Esophagus (tissue), 2 donors: ENCODE data around the gene SUMF1. TPM values are rescaled to one million over a fixed set of nuclear protein-coding genes. Genes with fewer than 3 reads are reported as not detected.

ENCODE experiments used
- H3K27ac ChIP-seq, 2 donors: one replicate each; pipeline ENCODE4 v1.5.1; 2013; ENCODE audit warnings: low read depth in 2 of 2, mild to moderate bottlenecking in 2 of 2, inconsistent platforms in 1 of 2, low read length in 1 of 2, moderate library complexity in 1 of 2
- H3K27me3 ChIP-seq, 2 donors: one replicate each; pipeline ENCODE4 v1.6.1; 2013; ENCODE audit warnings: low read length in 2 of 2, control low read depth in 1 of 2, mild to moderate bottlenecking in 1 of 2; ENCODE audit not compliant: insufficient read depth in 2 of 2, control insufficient read depth in 1 of 2
- H3K36me3 ChIP-seq, 2 donors: one replicate each; pipeline ENCODE4 v1.6.1; 2013; ENCODE audit warnings: low read length in 1 of 2; ENCODE audit not compliant: control insufficient read depth in 2 of 2, insufficient read depth in 2 of 2
- H3K4me1 ChIP-seq, 2 donors: one replicate each; pipeline ENCODE4 v1.6.1; 2013; ENCODE audit warnings: low read length in 1 of 2; ENCODE audit not compliant: control insufficient read depth in 2 of 2, insufficient read depth in 2 of 2
- H3K4me3 ChIP-seq, 2 donors: one replicate each; pipeline ENCODE4 v1.5.1; 2013; ENCODE audit warnings: low read length in 2 of 2, mild to moderate bottlenecking in 2 of 2, low read depth in 1 of 2, moderate library complexity in 1 of 2
- H3K9me3 ChIP-seq, 2 donors: one replicate each; pipeline ENCODE4 v1.6.1; 2013; ENCODE audit warnings: mild to moderate bottlenecking in 2 of 2, low read depth in 1 of 2, low read length in 1 of 2, moderate library complexity in 1 of 2; ENCODE audit not compliant: control insufficient read depth in 2 of 2, insufficient read depth in 1 of 2
- WGBS, 2 donors: extraction: QIAGEN DNeasy Blood & Tissue Kit; methylation state at CpG; one replicate each; pipeline ENCODE4 v1.1.7; 2013; 5-methylcytosine and 5-hydroxymethylcytosine counted together
- polyA plus RNA-seq, 2 donors: library from polyadenylated mRNA; stranded (reverse); fragments of 200-250 nt; gene quantifications; one replicate each; pipeline ENCODE4 v1.2.3, GENCODE V29; 2013
- donor health status: healthy with polysubstance abuse.
- donor health status: Bipolar disorder and iron deficiency.

The SUMF1 gene
- polyA plus RNA-seq, 2 donors, result 14.3 to 21.6 TPM

DNA sequence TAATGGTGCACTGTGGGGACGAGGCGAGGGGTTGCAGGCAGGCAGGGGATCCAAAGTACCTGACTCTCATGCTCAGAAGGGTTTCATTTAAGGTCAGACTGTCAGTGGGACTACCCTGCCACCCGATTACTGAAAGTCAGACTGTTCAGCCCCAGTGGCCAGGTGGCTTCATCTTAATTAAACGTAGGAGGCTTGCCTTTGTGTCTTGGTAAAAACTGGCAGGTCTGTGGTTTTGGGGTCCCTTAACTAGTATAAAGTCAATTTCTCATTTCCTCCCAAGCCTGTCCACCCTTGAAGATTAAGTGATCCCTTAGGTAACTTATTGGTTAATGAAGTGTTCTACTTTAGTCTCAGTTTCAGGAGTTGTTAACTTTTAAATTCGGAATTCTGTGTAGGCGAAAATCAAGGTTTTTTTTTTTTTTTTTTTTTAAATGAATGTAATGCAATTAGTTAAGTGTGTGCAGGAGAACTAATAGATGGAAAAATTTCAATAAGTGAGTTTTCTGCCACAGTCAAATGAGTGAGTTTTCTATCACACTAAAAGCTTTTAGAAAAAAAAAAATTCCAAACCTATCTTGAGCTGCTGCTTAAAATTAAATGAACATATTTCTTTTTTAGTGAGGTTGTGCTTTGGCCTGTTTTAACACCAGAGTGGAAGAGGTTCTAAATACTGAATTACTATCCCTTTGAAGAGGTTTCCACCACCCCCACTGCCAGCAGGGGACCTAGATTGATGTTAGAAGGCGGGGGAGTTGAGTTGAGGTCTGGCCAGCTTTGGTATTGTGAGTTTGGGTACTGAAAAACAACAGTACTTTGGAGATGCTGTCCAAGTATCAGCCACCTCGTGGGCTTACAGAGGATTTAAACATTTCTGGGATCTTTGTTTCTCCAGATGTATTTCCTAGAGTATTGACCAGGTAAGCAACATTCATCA is 41.2 kb upstream of the SUMF1 start:
- 79 to 80% methylated on average over 8 of the region's 8 CpGs for WGBS, 2 donors
- H3K36me3 ChIP-seq, result no peaks in the 10 kb centered on the region
- H3K4me1 ChIP-seq, result peaks cover 0 to 2% of the 10 kb centered on the region in 2 donors
- no peak overlapping the region for H3K4me3 ChIP-seq
- H3K27ac ChIP-seq, result peak overlapping the region in 1 of 2 donors; percentile 3
- H3K9me3 ChIP-seq, result no peaks in the 10 kb centered on the region
- H3K27me3 ChIP-seq, result no peaks in the 10 kb centered on the region

DNA sequence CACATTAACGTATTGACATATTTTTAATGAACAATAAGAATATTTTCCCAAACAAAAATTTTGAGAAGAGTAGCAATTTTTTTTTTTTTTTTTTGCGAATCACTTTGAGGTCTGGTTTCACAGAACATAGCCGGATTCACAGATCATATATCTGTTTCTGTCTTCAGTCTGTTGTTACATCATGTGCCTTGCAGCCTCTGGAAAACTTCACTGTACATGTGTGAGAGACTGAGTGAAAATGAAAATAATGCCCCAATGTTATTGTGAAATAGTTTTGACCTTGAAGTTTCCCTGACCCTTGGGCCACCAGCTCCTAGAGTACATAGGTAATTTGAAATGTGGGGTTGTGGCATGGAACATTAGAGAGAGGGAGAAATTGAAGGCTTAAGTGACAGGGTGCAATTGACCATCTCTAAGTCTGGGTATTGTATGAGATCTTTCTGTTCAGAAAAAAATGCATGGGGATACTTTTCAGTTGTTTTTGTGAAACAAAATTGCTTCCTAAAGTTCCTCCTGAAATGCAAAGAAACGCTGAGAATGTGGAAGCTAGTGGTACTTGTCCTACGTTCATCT is 40.0 kb upstream of the SUMF1 start:
- Histone ChIP-seq H3K4me1 (peaks cover 0 to 2% of the 10 kb centered on the region in 2 donors), H3K9me3 (no peaks in the 10 kb centered on the region), H3K4me3 (no peak overlapping the region), H3K27ac (no peak overlapping the region), H3K36me3 (no peaks in the 10 kb centered on the region), H3K27me3 (no peaks in the 10 kb centered on the region)
- WGBS, 2 donors, result 79% methylated on average over 5 of the region's 5 CpGs

DNA sequence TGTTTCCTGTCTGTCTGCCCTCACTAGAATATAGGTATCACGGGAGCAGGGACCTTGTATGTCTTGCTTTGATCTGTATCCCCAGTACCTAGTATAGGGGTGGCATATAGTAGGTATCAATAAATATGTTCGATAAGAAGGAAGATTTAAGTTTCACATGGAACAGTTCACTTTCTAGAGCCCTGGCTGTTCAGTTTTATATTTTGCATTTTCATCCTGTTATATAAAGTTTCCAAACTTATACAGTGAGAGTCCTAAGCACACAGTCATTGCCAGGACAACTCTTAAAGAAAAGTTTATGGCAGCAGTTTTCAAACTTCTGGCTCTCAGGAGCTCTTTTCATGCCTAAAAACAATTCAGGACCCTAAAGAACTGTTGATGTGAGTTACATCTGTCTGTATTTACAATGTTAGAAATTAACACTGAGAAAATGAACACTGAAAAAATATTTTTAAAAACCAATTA is 39.5 kb upstream of the SUMF1 start:
- Histone ChIP-seq H3K4me1 (peaks cover 0 to 2% of the 10 kb centered on the region in 2 donors), H3K27ac (no peak overlapping the region), H3K4me3 (no peak overlapping the region), H3K9me3 (no peaks in the 10 kb centered on the region), H3K36me3 (no peaks in the 10 kb centered on the region), H3K27me3 (no peaks in the 10 kb centered on the region)
- WGBS, 2 donors, result 72 to 80% methylated on average over 2 of the region's 2 CpGs

DNA sequence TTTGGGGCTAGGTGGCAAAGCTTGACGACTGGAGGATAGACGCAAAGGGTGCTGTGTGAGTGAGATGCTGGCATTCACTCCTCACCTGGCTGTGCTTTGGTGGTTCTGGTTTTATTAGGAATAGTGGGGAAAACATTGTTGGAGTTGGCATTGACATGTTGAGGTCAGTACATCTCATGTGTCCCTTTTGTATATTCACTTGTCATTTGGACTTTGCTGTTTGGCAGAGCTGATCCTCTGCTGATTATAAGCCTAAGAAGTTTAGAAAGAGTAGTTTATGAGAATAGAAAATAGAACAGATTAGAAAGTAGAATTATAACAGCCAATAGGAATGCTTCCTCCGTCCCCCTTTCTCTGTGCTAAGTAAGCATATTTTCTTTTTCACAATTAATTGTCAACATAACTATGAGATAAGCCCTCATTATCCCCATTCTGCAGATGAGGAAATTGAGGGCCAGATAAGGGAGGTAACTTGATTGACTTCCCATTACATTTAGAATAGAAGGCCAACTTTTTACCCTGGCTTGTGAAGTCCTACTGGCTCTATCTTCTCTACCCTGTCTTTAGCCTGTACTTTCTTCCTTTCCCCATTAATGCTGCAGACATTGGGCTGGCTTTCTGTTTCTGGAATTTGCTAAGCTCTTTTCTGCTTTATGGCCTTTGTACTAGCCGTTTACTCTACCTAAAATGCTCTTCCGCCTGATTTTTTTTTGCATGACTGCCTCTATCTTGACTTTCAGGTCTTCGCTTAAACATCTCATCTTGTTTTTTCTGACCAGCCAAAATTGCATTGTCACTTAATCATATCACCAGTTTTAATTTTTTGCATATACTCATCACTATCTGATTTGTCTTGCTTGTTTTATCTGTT is 38.9 kb upstream of the SUMF1 start:
- no peaks in the 10 kb centered on the region for H3K27me3 ChIP-seq
- H3K4me1 ChIP-seq, result peaks cover 0 to 2% of the 10 kb centered on the region in 2 donors
- H3K4me3 ChIP-seq, result no peak overlapping the region
- WGBS, 2 donors, result 86 to 87% methylated on average over 6 of the region's 6 CpGs
- no peaks in the 10 kb centered on the region for H3K9me3 ChIP-seq
- no peaks in the 10 kb centered on the region for H3K36me3 ChIP-seq
- peak overlapping the region in 1 of 2 donors; percentile 53 for H3K27ac ChIP-seq

DNA sequence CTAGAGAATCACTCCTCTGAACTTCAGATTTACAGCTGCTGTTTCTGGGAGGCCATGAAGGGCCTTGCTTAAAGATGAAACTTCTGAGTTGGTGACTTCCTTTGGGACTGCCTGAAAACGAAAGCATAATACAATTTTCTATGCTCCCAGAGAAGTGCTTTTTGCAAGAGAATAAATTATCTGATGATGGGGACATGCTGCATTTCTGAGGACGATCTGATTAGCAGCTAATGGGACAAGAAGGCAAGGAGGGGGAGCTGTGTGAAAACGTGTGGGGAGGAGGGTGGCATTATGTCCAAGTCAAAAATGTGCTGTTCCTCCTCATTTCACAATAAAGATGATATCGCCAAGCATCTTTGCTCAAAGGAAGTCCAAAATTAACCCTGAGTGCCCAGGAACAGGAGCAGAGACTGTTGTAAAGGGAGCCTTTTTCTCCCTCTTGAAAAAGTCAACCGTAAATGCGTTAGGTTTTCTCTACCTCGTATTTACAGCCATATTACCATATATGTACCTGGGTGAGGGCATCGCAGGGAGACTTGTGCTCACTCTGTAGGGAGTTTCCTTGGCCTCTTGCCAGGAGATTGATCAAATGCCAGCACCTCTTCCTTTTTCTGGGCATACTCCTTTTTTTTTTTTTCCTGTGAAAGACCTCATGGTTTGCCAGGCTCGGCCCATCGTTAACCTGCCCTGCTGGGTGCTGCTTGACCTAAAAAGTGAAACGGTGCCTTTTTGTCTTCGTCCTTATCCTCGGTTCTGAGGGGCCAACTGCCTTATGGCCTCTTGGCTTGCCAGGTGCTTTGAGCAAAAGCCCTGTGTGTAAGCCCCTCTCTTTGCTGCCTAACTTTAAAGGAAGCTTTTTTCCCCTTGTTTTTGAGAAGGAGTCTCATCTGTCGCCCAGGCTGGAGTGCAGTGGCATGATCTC is 37.5 kb upstream of the SUMF1 start:
- Histone ChIP-seq H3K27me3 (no peaks in the 10 kb centered on the region), H3K9me3 (no peaks in the 10 kb centered on the region), H3K4me1 (peaks cover 0 to 2% of the 10 kb centered on the region in 2 donors), H3K27ac (peak overlapping the region; percentile 56 to 74), H3K36me3 (no peaks in the 10 kb centered on the region), H3K4me3 (no peak overlapping the region)
- 20 to 25% methylated on average over 14 of the region's 14 CpGs for WGBS, 2 donors

DNA sequence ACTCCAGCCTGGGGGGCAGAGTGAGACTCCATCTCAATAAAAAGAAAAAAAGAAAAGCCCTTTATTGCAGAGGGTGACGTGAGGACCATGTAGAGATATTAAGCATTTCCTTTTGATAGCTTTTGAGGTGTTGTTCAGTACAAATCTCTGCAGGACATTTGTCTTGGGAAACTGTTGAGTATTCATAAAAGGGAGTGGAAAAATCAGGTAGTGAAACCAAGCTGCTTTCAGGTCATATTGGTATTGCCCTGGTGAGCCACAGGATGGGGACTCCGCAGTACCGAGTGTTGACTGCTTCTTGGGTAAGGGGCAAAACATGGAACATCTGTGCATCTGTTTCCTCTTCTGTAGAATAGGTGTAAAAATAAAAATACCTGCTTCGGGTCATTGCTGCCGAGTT is 36.0 kb upstream of the SUMF1 start:
- Histone ChIP-seq H3K4me1 (peaks cover 0 to 2% of the 10 kb centered on the region in 2 donors), H3K36me3 (no peaks in the 10 kb centered on the region), H3K27ac (no peak overlapping the region), H3K9me3 (no peaks in the 10 kb centered on the region), H3K4me3 (no peak overlapping the region), H3K27me3 (no peaks in the 10 kb centered on the region)
- WGBS, 2 donors, result 74 to 86% methylated on average over 5 of the region's 5 CpGs

DNA sequence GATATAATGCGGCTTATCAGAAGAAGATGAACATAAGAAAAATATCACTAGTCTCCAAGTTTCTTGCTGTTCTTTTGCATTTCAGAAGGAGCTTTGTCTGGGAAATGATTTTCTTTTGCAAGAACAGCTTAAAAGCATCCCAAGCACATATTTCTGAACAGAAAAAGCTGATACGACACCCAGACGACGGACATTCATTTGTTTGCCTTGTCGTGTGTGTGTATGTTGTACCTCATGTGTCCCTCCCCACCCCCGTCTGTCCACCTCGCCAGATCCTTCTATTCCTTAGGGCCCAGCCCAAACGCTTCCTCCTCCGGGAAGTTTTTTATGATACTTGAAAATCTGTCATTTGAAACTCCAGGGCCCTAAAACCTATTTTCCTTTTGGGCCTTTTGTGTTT is 34.9 kb upstream of the SUMF1 start:
- 81 to 88% methylated on average over 9 of the region's 9 CpGs for WGBS, 2 donors
- Histone ChIP-seq H3K4me1 (peaks cover 0 to 2% of the 10 kb centered on the region in 2 donors), H3K36me3 (no peaks in the 10 kb centered on the region), H3K4me3 (no peak overlapping the region), H3K9me3 (no peaks in the 10 kb centered on the region), H3K27ac (no peak overlapping the region), H3K27me3 (no peaks in the 10 kb centered on the region)

DNA sequence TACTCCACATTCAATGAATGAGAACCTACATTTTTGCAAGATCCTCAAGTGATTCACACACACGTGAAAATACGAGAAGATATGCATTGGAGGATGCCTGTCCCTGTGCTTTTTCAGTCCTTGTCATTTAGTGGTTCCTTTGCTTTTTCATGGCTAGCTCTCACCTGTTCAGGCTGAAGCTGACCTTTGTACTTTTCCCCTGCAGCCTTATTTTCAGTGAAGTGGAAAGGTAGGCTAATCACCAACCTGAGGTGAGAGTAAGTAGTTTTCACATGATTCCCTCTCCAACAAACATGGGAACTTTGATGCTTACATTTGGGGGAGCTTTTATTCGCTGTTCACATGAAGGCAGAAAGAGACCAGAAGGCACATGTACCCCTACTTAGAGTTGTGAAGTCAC is 34.4 kb upstream of the SUMF1 start:
- Histone ChIP-seq H3K36me3 (no peaks in the 10 kb centered on the region), H3K4me1 (peaks cover 0 to 2% of the 10 kb centered on the region in 2 donors), H3K27me3 (no peaks in the 10 kb centered on the region), H3K27ac (no peak overlapping the region), H3K9me3 (no peaks in the 10 kb centered on the region), H3K4me3 (no peak overlapping the region)
- WGBS, 2 donors, result 69 to 87% methylated on average over 3 of the region's 3 CpGs
